Tracheal epithelial cell (primary cell): ENCODE data around the gene CEP76. TPM values are rescaled to one million over a fixed set of nuclear protein-coding genes. Genes with fewer than 3 reads are reported as not detected.

Experiments used
- total RNA-seq: library from RNA; depleted of rRNA; stranded (reverse); fragments of >200 nt; gene quantifications from 2 replicates; pipeline ENCODE4 v1.2.1, GENCODE V29; 2014

The CEP76 gene
- 9.4 and 14.5 TPM in 2 replicates for total RNA-seq

GRCh38 chr18:12702221-12703095, at the start of gene CEP76, which contains the start of gene PSMG2:
Gene CEP76, minus strand, starts transcription at chr18:12702723. Its CDS starts 175 bp downstream, at chr18:12702548.
Gene PSMG2, plus strand, starts transcription at chr18:12703042. Its CDS starts 66 bp downstream, at chr18:12703108.

GRCh38 chr18:12657684-12658425, 44.7 kb downstream of the CEP76 start, which contains the start of gene SPIRE1:
Gene SPIRE1, minus strand, starts transcription at chr18:12658107. Its CDS starts 241 bp downstream, at chr18:12657866.

Other genes starting within 250 kb of the CEP76 start
- 74.5 and 114 TPM in 2 replicates for gene SPIRE1, start 44.6 kb downstream of the CEP76 start, total RNA-seq
- gene PSMG2, start 319 bp upstream of the CEP76 start, total RNA-seq, result 63.1 and 68.0 TPM in 2 replicates
- gene PTPN2, start 181.5 kb upstream of the CEP76 start, total RNA-seq, result 35.4 and 42.0 TPM in 2 replicates
- 90.4 and 103 TPM in 2 replicates for gene SEH1L, start 245.3 kb upstream of the CEP76 start, total RNA-seq